C4-2B (cell line): Measurements from ENCODE around the gene RFPL2.

Experiments used
- ZFX ChIP-seq: fragments of 450-650 bp; IDR thresholded peaks from 2 replicates; pipeline ENCODE4 v1.6.1; 2017
- TF ChIP-seq, protein P1 (sequence below): fragments of 450-650 bp; conservative IDR thresholded peaks from 2 replicates; pipeline ENCODE4 v1.5.1; 2017; ENCODE audit warnings: mild to moderate bottlenecking

DNA sequence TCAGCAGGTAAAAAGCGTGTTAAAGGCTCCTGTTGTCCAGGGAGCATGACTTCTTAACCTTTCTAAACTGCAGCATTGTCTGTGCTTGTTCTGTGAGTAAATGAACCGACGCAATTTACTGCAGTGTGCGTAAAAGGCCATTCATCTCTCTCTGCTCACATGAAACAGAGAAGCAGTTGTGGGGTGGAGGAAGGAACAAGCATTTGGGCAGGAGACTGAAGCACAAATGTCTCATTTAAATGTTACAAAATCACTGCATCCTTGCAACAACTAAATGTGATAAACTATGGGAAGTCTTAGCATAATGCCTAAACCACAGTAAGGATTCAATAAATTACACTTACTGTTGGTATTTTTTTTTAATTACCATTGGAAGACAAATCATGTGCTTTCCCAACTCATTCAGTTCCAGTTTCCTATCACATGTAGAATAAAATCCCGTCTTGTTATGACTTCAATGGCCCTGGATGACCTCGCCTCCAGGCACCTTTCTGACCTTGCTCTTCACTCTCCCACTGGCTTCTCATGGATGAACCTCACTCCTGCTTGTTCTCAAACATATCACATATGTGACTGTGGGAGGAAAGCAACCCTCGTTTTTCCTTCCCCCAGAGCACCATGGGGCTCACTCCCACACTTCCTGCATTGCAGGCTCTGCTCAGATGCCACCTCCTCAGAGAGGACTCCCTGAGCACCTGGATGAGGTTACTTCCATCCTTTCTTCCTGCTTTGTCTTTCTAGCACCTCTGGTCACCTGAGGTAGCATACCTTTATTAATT lies 21.6 kb upstream of the RFPL2 start:
- TF ChIP-seq, protein P1, sequence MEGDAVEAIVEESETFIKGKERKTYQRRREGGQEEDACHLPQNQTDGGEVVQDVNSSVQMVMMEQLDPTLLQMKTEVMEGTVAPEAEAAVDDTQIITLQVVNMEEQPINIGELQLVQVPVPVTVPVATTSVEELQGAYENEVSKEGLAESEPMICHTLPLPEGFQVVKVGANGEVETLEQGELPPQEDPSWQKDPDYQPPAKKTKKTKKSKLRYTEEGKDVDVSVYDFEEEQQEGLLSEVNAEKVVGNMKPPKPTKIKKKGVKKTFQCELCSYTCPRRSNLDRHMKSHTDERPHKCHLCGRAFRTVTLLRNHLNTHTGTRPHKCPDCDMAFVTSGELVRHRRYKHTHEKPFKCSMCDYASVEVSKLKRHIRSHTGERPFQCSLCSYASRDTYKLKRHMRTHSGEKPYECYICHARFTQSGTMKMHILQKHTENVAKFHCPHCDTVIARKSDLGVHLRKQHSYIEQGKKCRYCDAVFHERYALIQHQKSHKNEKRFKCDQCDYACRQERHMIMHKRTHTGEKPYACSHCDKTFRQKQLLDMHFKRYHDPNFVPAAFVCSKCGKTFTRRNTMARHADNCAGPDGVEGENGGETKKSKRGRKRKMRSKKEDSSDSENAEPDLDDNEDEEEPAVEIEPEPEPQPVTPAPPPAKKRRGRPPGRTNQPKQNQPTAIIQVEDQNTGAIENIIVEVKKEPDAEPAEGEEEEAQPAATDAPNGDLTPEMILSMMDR = no peak
- TF ChIP-seq ZFX = no peak
